Activated T-helper 1 cell treated with anti-CD3 and anti-CD28 coated beads, Interleukin-2, amount 50 U/mL, for 16 hours (primary cell): ENCODE results near the gene ZBTB46.

Source experiments
- DNase-seq, 2 donors: peaks; one replicate each; pipeline ENCODE4 v3.0.0-alpha.2; 2020; ENCODE audit warnings: low read depth in 1 of 2, low spot score in 1 of 2

Gene ZBTB46

DNA sequence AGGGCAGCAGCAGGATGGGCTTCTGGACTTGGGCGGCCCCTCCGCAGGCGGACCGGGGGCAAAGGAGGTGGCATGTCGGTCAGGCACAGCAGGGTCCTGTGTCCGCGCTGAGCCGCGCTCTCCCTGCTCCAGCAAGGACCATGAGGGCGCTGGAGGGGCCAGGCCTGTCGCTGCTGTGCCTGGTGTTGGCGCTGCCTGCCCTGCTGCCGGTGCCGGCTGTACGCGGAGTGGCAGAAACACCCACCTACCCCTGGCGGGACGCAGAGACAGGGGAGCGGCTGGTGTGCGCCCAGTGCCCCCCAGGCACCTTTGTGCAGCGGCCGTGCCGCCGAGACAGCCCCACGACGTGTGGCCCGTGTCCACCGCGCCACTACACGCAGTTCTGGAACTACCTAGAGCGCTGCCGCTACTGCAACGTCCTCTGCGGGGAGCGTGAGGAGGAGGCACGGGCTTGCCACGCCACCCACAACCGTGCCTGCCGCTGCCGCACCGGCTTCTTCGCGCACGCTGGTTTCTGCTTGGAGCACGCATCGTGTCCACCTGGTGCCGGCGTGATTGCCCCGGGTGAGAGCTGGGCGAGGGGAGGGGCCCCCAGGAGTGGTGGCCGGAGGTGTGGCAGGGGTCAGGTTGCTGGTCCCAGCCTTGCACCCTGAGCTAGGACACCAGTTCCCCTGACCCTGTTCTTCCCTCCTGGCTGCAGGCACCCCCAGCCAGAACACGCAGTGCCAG, 134.3 kb downstream of the ZBTB46 start, which contains the start of gene TNFRSF6B:
Gene TNFRSF6B (plus strand): TSS at position 25 of the 729 bp plus-strand sequence. CDS start 116 bp downstream, at position 141.
- DNase-seq: no peak

GRCh38 chr20:63696306-63696627, 134.8 kb downstream of the ZBTB46 start:
- DNase-seq: no peak

DNA sequence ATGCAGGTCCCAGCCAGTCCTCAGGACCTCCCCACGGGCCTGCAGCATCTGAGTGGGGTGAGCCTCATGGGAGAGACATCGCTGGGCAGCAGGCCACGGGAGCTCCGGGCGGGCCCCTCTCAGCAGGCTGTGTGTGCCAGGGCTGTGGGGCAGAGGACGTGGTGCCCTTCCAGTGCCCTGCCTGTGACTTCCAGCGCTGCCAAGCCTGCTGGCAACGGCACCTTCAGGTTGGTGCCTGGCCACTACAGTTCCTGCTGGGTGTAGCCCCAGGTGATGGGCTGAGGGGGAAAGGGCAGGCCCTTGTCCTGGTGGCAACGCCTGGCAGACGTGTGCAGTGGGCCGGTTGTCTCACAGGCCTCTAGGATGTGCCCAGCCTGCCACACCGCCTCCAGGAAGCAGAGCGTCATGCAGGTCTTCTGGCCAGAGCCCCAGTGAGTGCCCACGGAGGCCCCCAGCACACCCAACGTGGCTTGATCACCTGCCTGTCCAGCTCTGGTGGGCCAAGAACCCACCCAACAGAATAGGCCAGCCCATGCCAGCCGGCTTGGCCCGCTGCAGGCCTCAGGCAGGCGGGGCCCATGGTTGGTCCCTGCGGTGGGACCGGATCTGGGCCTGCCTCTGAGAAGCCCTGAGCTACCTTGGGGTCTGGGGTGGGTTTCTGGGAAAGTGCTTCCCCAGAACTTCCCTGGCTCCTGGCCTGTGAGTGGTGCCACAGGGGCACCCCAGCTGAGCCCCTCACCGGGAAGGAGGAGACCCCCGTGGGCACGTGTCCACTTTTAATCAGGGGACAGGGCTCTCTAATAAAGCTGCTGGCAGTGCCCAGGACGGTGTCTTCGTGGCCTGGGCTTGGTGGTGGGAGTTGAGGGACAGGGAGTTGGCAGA, 135.4 kb downstream of the ZBTB46 start:
- no peak for DNase-seq

- DNase-seq: no peak
These were observed 136.3 kb downstream of the ZBTB46 start for GRCh38 chr20:63694584-63695423.

DNA sequence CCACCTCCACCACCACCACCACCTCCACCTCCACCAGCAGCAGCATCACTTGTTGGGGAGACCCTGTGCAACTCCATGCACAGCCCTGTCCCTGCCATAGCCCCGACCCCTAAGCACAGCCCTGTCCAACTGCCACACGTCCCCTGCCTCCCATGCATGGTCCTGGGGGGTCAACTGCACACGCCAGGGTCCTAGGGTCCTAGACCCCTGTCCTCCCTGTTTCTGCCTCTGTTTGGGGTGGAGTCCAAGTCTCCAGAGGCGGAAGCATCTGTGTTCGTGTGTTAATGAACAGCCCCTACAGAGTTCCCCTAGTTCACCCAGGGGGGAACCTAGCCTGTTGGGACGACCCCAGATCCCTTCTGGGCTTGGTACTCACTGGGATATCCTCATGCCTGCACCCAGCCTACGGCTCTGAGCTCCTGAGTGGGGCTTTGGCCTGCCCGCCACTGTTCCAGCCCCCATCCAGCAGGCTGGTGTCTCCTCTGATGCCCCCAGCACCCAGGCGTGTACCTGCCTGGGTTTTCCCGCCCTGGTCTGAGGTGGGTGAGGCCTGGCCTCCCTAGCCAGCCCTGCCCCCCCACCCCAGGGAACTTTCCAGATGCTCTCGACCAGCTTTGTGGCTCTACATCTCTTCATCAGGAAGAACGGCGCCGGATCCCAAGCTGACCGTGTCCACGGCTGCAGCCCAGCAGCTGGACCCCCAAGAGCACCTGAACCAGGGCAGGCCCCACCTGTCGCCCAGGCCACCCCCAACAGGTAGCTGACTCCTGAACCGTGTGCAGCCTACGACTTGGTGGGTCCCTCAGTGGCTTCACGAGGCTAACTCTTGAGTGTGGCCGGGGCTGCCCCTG, 137.1 kb downstream of the ZBTB46 start:
- no peak for DNase-seq
